GM18873 (cell line): ENCODE measurements around the gene NOSTRIN.

Source experiments
- ATAC-seq: cut with Tn5 transposase; IDR thresholded peaks from one replicate; pipeline ENCODE4 v1.9.1; 2021; ENCODE audit warnings: mild to moderate bottlenecking, moderate library complexity, moderate number of reproducible peaks; ENCODE audit not compliant: unreplicated experiment, low FRiP score

The NOSTRIN gene

GRCh38 chr2:168913495-168913894 lies 111.1 kb downstream of the NOSTRIN start:
- ATAC-seq, result no peak
